Epithelial cell of proximal tubule (primary cell): Measurements from ENCODE around the gene ACER2. TPM values are rescaled to one million over a fixed set of nuclear protein-coding genes. Genes with fewer than 3 reads are reported as not detected.

Experiments
- DNase-seq: peaks from one replicate; pipeline ENCODE4 v3.0.0-alpha.2; 2011; ENCODE audit warnings: low read depth
- H3K4me3 ChIP-seq: 2 replicates; pipeline ENCODE4 v1.5.1; 2011; ENCODE audit warnings: low read depth, mild to moderate bottlenecking, low read length
- CTCF ChIP-seq: conservative IDR thresholded peaks from 2 replicates; pipeline ENCODE4 v1.5.1; 2012; ENCODE audit warnings: low read depth, mild to moderate bottlenecking, low read length
- total RNA-seq: library from RNA; depleted of rRNA; stranded (reverse); fragments of >200 nt; gene quantifications from 2 replicates; pipeline ENCODE4 v1.2.3, GENCODE V29; 2015

The ACER2 gene
- total RNA-seq, 1 donor from 2014 or later: 4.1 TPM

GRCh38 chr9:19470981-19471650 lies 62.3 kb downstream of the ACER2 start:
- no peak for DNase-seq
- no peak for TF ChIP-seq CTCF
- no peak overlapping the region for H3K4me3 ChIP-seq

DNA sequence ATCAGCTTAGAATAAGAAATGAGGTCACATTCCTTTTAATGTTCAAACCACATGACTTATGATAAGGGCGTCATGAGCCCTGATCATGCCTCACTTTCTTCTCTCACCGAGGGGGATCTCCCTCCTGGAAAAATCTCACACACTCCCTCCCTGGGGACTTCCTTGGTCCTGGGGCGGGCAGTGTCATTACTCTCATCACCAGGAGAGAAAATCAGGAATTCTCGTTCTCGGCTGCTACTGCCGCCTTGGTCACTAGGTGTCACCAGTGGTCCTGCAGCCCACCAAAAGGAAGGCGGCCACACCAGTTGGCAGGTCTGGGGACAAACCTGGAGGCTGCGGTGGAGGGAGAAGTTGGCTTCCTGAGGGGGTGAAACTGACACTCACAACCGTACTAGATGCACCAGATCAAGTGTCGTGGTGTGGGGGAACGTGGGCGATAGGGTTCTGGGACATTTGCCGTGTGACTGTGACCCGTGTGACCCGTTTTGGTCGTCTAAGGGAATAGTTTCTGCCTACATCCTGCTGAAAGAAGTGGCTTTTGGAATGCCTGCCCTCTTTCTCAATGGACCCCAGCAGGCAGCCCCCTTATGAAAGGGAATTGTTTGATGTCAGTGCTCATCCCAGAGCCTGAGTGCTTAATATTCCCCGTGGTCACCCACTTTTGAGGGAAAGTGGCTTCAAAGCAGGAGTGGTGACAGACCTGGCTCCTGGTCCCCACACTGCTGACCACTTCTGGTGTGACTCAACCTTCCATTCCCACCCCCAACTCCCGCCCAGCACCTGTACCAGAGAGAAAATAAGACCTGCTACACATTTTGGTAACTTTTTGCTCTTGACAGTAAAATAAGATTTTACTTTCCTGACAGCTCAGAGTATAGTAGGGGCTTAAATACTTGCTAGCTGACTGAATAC lies 63.2 kb downstream of the ACER2 start:
- DNase-seq: peak; percentile 18
- peak overlapping the region; percentile 13 for H3K4me3 ChIP-seq
- TF ChIP-seq CTCF: peak; percentile 73

- no peak for DNase-seq
- H3K4me3 ChIP-seq: no peak overlapping the region
- no peak for TF ChIP-seq CTCF
Observed at GRCh38 chr9:19473605-19474004, 64.8 kb downstream of the ACER2 start.

GRCh38 chr9:19479874-19480273 lies 71.1 kb downstream of the ACER2 start:
- no peak for TF ChIP-seq CTCF
- no peak overlapping the region for H3K4me3 ChIP-seq
- no peak for DNase-seq

GRCh38 chr9:19480345-19480744 lies 71.5 kb downstream of the ACER2 start:
- no peak for DNase-seq
- no peak for TF ChIP-seq CTCF

GRCh38 chr9:19481121-19481870 lies 72.5 kb downstream of the ACER2 start:
- no peak overlapping the region for H3K4me3 ChIP-seq
- DNase-seq: no peak
- no peak for TF ChIP-seq CTCF

More at GRCh38 chr9:19480345-19480744, 71.5 kb downstream of the ACER2 start:
- H3K4me3 ChIP-seq: no peak overlapping the region
